Right atrium auricular region (tissue), 2 donors: ENCODE data around the gene NLRC5. TPM values are rescaled to one million over a fixed set of nuclear protein-coding genes. Genes with fewer than 3 reads are reported as not detected.

Experiments used
- DNase-seq: peaks from one replicate; pipeline ENCODE4 v3.0.0-alpha.2; 2019; ENCODE audit warnings: low spot score
- H3K27ac ChIP-seq, 2 donors: fragments of 200-600 bp; sonication (generic); 1 replicate in 1 of 2; 2 replicates in 1 of 2; pipeline ENCODE4 v1.5.1; 2016 to 2019
- H3K27me3 ChIP-seq, 2 donors: fragments of 200-600 bp; sonication (generic); one replicate each; pipeline versions ENCODE4 v1.5.1 to v1.6.0; 2017 to 2019
- H3K36me3 ChIP-seq: fragments of 200-600 bp; sonication (generic); one replicate; pipeline ENCODE4 v1.5.1; 2016
- H3K4me1 ChIP-seq, 2 donors: fragments of 200-600 bp; sonication (generic); one replicate each; pipeline versions ENCODE4 v1.5.1 to v1.6.0; 2017 to 2019
- H3K4me3 ChIP-seq, 2 donors: fragments of 200-600 bp; sonication (generic); 1 replicate in 1 of 2; 2 replicates in 1 of 2; pipeline ENCODE4 v1.5.1; 2017 to 2019; ENCODE audit warnings: mild to moderate bottlenecking in 1 of 2, moderate library complexity in 1 of 2
- H3K9me3 ChIP-seq, 2 donors: fragments of 200-600 bp; sonication (generic); one replicate each; pipeline ENCODE4 v1.5.1; 2019
- CTCF ChIP-seq, 2 donors: fragments of 200-600 bp; sonication (generic); IDR thresholded peaks; one replicate each; pipeline ENCODE4 v1.5.1; 2019; ENCODE audit warnings: antibody characterized with exemption in 2 of 2
- total RNA-seq, 2 donors: library from RNA; depleted of rRNA; stranded (reverse); fragments of >200 nt; gene quantifications; one replicate each; pipeline ENCODE4 v1.1.0, GENCODE V29; 2016

Gene NLRC5
- total RNA-seq, 2 donors from 2014 or later = 8.0 to 9.7 TPM

GRCh38 chr16:57125969-57126368, 136.6 kb downstream of the NLRC5 start:
- peaks cover 7% of the 10 kb centered on the region for H3K36me3 ChIP-seq
- DNase-seq = no peak
- no peaks in the 10 kb centered on the region for H3K27me3 ChIP-seq
- H3K4me3 ChIP-seq = no peak overlapping the region
- no peak for TF ChIP-seq CTCF (IDR thresholded peaks at IDR 0.05)
- H3K4me1 ChIP-seq = no peaks in the 10 kb centered on the region
- H3K27ac ChIP-seq = no peak overlapping the region
- no peaks in the 10 kb centered on the region for H3K9me3 ChIP-seq

DNA sequence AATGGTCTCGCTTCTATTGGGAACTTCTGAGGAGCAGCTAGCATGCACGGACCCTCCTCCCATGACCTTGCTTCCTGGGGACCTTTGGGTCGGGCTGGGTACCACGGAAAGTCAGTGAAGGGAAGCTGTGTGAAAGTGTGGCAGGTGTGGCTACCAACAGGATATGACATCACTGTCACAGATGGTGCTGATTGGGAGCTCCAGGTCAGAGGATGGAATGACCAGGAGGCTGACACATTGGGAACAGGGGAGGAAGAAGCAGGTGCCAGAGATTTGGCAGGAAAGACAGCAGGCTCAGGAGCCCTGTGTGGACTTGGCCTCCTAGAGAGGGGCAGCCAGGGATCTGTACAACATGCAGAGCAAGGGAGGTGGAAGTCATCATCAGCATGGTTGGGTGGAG, 137.1 kb downstream of the NLRC5 start:
- Histone ChIP-seq H3K27ac (no peak overlapping the region), H3K4me3 (no peak overlapping the region), H3K4me1 (no peaks in the 10 kb centered on the region), H3K36me3 (peaks cover 2% of the 10 kb centered on the region), H3K27me3 (no peaks in the 10 kb centered on the region), H3K9me3 (no peaks in the 10 kb centered on the region)
- TF ChIP-seq CTCF (IDR thresholded peaks at IDR 0.05) = no peak
- DNase-seq = no peak

DNA sequence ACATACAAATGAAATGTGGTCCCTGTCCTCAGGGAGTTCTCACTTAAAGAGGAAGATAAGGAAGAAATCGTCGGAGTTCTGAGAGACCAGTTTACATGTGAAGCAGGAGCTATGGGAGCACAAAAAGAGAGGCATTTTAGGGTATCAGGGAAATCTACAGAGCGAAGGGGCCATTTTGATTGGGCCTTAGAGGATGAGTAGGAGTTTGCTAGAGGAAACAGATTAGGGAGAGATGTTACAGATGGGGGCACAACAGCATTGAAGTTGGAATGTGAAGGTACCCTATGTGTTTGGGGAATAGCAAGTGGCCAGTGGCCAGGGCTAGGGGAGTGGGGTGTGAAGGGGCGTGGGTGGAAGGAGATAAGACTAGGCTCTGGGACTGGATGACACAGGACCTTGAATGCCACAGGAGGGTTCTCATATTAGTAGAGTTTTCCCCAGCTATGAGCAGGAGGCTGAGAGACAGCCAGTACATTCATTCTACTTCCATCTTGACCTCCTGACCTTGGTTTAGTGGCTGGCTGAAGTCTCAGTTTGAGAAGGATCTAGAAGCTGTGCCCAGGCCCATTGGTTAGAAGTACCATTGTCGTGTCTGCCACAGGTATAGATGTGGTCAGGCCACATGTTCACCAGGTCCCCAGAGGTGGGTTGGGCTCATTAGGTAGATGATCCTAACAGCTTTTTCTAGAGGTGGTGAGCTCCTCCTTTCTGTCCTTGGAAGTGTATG, 137.8 kb downstream of the NLRC5 start:
- H3K27me3 ChIP-seq = no peaks in the 10 kb centered on the region
- H3K36me3 ChIP-seq = no peaks in the 10 kb centered on the region

DNA sequence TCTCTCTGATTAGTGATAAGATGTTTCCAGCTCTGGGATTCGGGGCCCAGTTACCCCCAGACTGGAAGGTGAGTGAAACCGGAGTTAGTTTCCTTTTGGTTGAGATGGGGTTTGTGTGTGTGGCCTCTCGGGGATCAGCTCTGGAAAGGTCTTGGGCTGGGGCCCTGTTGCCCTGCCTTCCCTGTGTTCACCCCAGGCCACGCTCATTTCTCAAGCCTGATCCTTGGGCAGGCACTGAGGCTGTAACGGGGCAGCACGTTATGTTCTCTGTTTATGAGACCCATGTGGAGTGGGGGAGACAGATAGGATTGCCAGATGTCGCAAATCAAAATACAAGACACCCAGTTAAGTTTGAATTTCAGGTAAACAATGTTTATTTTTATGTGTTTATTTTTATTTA, 138.5 kb downstream of the NLRC5 start:
- no peak for DNase-seq
- no peaks in the 10 kb centered on the region for H3K36me3 ChIP-seq
- TF ChIP-seq CTCF (IDR thresholded peaks at IDR 0.05) = no peak
- H3K4me1 ChIP-seq = no peaks in the 10 kb centered on the region
- no peaks in the 10 kb centered on the region for H3K27me3 ChIP-seq
- H3K27ac ChIP-seq = no peak overlapping the region
- no peaks in the 10 kb centered on the region for H3K9me3 ChIP-seq
- no peak overlapping the region for H3K4me3 ChIP-seq

More for the DNA sequence above, 137.8 kb downstream of the NLRC5 start:
- TF ChIP-seq CTCF (IDR thresholded peaks at IDR 0.05) = no peak
- H3K27ac ChIP-seq = no peak overlapping the region
- DNase-seq = no peak
- no peak overlapping the region for H3K4me3 ChIP-seq
- no peaks in the 10 kb centered on the region for H3K4me1 ChIP-seq
- H3K9me3 ChIP-seq = no peaks in the 10 kb centered on the region

GRCh38 chr16:57128771-57129389, 139.5 kb downstream of the NLRC5 start:
- H3K27ac ChIP-seq = no peak overlapping the region
- no peaks in the 10 kb centered on the region for H3K27me3 ChIP-seq
- no peaks in the 10 kb centered on the region for H3K36me3 ChIP-seq
- TF ChIP-seq CTCF (IDR thresholded peaks at IDR 0.05) = no peak
- no peak overlapping the region for H3K4me3 ChIP-seq
- no peaks in the 10 kb centered on the region for H3K9me3 ChIP-seq
- no peaks in the 10 kb centered on the region for H3K4me1 ChIP-seq
- DNase-seq = no peak
